K562 (cell line): ENCODE results near the gene PDF. TPM values are rescaled to one million over a fixed set of nuclear protein-coding genes. Genes with fewer than 3 reads are reported as not detected.

Experiments
- CCAR2 ChIP-seq: fragments of 200-400 bp; formaldehyde crosslinking; IDR thresholded peaks from 2 replicates; pipeline ENCODE4 v1.6.1; 2017; ENCODE audit warnings: mild to moderate bottlenecking, low read depth, low read length
- CCNT2 ChIP-seq: IDR thresholded peaks from 2 replicates; pipeline ENCODE4 v1.6.1; 2011; ENCODE audit warnings: borderline replicate concordance, low read depth, mild to moderate bottlenecking, moderate library complexity, mixed read lengths, low read length; ENCODE audit not compliant: insufficient read length; ENCODE audit errors: extremely low read depth
- CHD1 ChIP-seq: fragments of 200-600 bp; sonication (generic); IDR thresholded peaks from one replicate; pipeline ENCODE4 v1.6.1; 2012; ENCODE audit warnings: mild to moderate bottlenecking, moderate library complexity, low read length, inconsistent platforms
- GATAD2A ChIP-seq: fragments of 450-650 bp; IDR thresholded peaks from 2 replicates; pipeline ENCODE4 v1.6.1; 2017
- HLTF ChIP-seq: fragments of 450-650 bp; IDR thresholded peaks from 2 replicates; pipeline ENCODE4 v1.6.1; 2016
- HMG20A ChIP-seq: fragments of 450-650 bp; formaldehyde crosslinking; conservative IDR thresholded peaks from 2 replicates; pipeline ENCODE4 v1.4.0; 2020; ENCODE audit warnings: mild to moderate bottlenecking, mixed read lengths
- HOXB6 ChIP-seq: fragments of 250-450 bp; sonication (Bioruptor Pico); IDR thresholded peaks from 2 replicates; pipeline ENCODE4 v1.5.1; 2022; ENCODE audit warnings: mild to moderate bottlenecking, borderline replicate concordance
- ILF3 ChIP-seq: fragments of 450-650 bp; IDR thresholded peaks from 2 replicates; pipeline ENCODE4 v1.6.1; 2018; ENCODE audit warnings: antibody characterized with exemption, mild to moderate bottlenecking, moderate library complexity, borderline replicate concordance
- KDM4B ChIP-seq, 2 experiments: fragments of 450-650 bp in 1 of 2; sonication (generic) in 1 of 2; IDR thresholded peaks; 2 replicates each; pipeline ENCODE4 v1.6.1; 2016 to 2017; ENCODE audit warnings: borderline replicate concordance in 2 of 2, antibody characterized with exemption in 1 of 2, low read depth in 1 of 2, mild to moderate bottlenecking in 1 of 2
- MCM3 ChIP-seq: fragments of 450-650 bp; IDR thresholded peaks from 2 replicates; pipeline ENCODE4 v1.6.1; 2016
- MEF2D ChIP-seq: conservative IDR thresholded peaks from 2 replicates; pipeline ENCODE4 v1.6.1; 2016; ENCODE audit warnings: low read depth, missing genetic modification characterization, missing compliant biosample characterization
- NRF1 ChIP-seq, 2 experiments: fragments of 450-650 bp; IDR thresholded peaks in 1 of 2; conservative IDR thresholded peaks in 1 of 2; 2 replicates each; pipeline ENCODE4 v1.6.1; 2014; ENCODE audit warnings: mild to moderate bottlenecking in 2 of 2
- PHF20 ChIP-seq: fragments of 450-650 bp; IDR thresholded peaks from 2 replicates; pipeline ENCODE4 v1.6.1; 2018; ENCODE audit not compliant: partially characterized antibody
- RFX5 ChIP-seq: IDR thresholded peaks from 2 replicates; pipeline ENCODE4 v1.6.1; 2011; ENCODE audit warnings: low read depth, mild to moderate bottlenecking, improper control_type of control experiment, low read length
- TAL1 ChIP-seq: fragments of 450-650 bp; IDR thresholded peaks from 2 replicates; pipeline ENCODE4 v1.6.1; 2016; ENCODE audit warnings: mild to moderate bottlenecking
- TFAM ChIP-seq: fragments of 250-450 bp; sonication (Bioruptor Pico); conservative IDR thresholded peaks from 2 replicates; pipeline ENCODE4 v1.5.0; 2021; ENCODE audit warnings: mild to moderate bottlenecking, moderate library complexity
- TOE1 ChIP-seq, 2 experiments: fragments of 450-650 bp in 1 of 2; sonication (generic) in 1 of 2; formaldehyde crosslinking in 1 of 2; IDR thresholded peaks; 2 replicates each; pipeline versions ENCODE4 v1.7.1 to v1.8.0; 2016 to 2022; ENCODE audit warnings: borderline replicate concordance in 2 of 2, mild to moderate bottlenecking in 2 of 2, antibody characterized with exemption in 1 of 2, inconsistent platforms in 1 of 2, low read depth in 1 of 2, missing genetic modification reagents in 1 of 2, moderate library complexity in 1 of 2
- ZNF41 ChIP-seq: fragments of 250-450 bp; sonication (Bioruptor Pico); conservative IDR thresholded peaks from 2 replicates; pipeline ENCODE4 v1.4.0; 2020; ENCODE audit warnings: mild to moderate bottlenecking
- ZNF639 ChIP-seq, 2 experiments: fragments of 200-800 bp in 1 of 2; sonication (Bioruptor generic) in 1 of 2; sonication (generic) in 1 of 2; formaldehyde crosslinking in 1 of 2; IDR thresholded peaks in 1 of 2; conservative IDR thresholded peaks in 1 of 2; 2 replicates each; pipeline versions ENCODE4 v1.5.0 to v1.6.1; 2016 to 2020; ENCODE audit warnings: missing compliant biosample characterization in 1 of 2, missing genetic modification characterization in 1 of 2, missing genetic modification reagents in 1 of 2
- polyA plus RNA-seq, 8 experiments: library from polyadenylated mRNA; depleted of rRNA in 4 of 8; stranded (reverse) in 5 of 8; unstranded in 3 of 8; fragments of >200 nt; fragmentation: Nextera tagmentation in 2 of 8; fragmentation: Illumina TruSeq in 1 of 8; extraction: Ambion mirVana in 2 of 8; extraction: Trizol in 1 of 8; gene quantifications; 2 replicates each; pipeline versions ENCODE4 v1.2.1 to v1.2.3, GENCODE V29; 2011 to 2014; ENCODE audit warnings: inconsistent platforms in 1 of 8, missing spikeins in 1 of 8
- total RNA-seq, 7 experiments: library from RNA; depleted of rRNA in 6 of 7; stranded (reverse); fragments of >200 nt in 6 of 7; fragmentation: Illumina TruSeq in 2 of 7; extraction: Trizol in 2 of 7; gene quantifications; 2 replicates each; pipeline versions ENCODE4 v1.2.1 to v1.2.3, GENCODE V29; 2011 to 2021; ENCODE audit warnings: low replicate concordance in 1 of 7
- TF ChIP-seq, protein P1 (sequence below): sonication (generic); formaldehyde crosslinking; IDR thresholded peaks from 2 replicates; pipeline ENCODE4 v1.8.1; 2023; ENCODE audit warnings: missing genetic modification reagents, mild to moderate bottlenecking, borderline replicate concordance

PDF gene
- total and polyA plus RNA-seq, 9 of the 15 experiments (the other 6 are each of a cell fraction or from before 2014, with no cell fraction given), result 0.15 to 72.4 (median 5.6) TPM

DNA sequence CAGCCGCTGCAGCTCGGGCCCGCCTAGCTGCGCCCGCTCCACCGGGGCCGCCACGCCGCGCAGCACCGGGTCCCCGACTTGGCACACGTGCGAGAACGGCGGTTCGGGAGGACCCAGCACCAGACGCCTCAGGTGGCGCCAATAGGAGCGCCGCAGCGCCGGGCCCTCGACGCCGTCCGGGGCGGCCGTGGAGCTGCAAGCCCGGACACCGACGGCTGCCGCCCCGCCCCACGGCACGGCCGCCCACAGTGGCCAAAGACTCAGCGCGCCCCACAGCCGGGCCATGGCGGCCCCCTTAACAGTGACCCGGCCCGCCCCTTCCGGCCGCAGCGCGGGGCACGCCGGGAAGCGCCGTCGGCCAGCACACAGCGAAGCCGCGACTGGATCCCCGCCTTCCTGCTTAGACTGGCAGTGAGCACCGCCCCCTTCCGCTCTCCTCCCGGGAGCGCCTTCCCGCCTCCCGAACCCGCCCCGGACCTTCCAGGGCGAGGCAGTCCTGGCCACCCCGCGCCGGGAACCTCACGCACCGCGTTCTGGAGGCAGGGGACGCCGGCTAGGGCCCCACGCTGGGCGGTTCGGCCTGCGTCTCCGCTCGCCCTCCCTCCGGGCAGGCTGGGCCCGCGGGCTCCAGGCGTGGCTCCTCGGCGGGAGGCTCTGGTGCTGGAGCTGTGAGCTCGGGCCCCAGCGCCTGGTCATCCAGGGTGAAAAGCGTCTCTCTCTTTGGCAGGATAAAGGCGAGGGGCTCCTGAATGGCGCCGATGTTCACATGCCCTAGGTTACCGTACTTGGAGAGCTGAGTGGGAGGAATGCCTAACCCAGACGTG, at the start of gene PDF (continued):
- TF ChIP-seq NRF1 (conservative IDR thresholded peaks at IDR 0.05 in 1 of 2, IDR thresholded peaks at IDR 0.05 in 1 of 2), result peak; percentile 71 to 75
- peak; percentile 92; the same call in 1 of the 2 replicates for TF ChIP-seq ILF3
- TF ChIP-seq TOE1 (IDR thresholded peaks at IDR 0.05; ENCODE audit: borderline replicate concordance), result no peak
- TF ChIP-seq TOE1 (CRISPR knock-in tag; IDR thresholded peaks at IDR 0.05; ENCODE audit: borderline replicate concordance, low read depth), result no peak
- TF ChIP-seq MCM3, result no peak
- no peak for TF ChIP-seq RFX5
- TF ChIP-seq PHF20, result peak; percentile 80
- no peak; the same call in 1 of the 2 replicates for TF ChIP-seq GATAD2A
- TF ChIP-seq HMG20A (CRISPR knock-in tag), result no peak
- no peak for TF ChIP-seq MEF2D (tag)
- peak; percentile 95 for TF ChIP-seq CCNT2
- peak in 1 of 2 experiments; percentile 73; a peak in 2 of 4 replicates for TF ChIP-seq KDM4B (IDR thresholded peaks at IDR 0.05; ENCODE audit: borderline replicate concordance in 2 of 2, low read depth in 1 of 2)
- TF ChIP-seq CHD1, result no peak
- no peak for TF ChIP-seq HLTF
- TF ChIP-seq, protein P1, sequence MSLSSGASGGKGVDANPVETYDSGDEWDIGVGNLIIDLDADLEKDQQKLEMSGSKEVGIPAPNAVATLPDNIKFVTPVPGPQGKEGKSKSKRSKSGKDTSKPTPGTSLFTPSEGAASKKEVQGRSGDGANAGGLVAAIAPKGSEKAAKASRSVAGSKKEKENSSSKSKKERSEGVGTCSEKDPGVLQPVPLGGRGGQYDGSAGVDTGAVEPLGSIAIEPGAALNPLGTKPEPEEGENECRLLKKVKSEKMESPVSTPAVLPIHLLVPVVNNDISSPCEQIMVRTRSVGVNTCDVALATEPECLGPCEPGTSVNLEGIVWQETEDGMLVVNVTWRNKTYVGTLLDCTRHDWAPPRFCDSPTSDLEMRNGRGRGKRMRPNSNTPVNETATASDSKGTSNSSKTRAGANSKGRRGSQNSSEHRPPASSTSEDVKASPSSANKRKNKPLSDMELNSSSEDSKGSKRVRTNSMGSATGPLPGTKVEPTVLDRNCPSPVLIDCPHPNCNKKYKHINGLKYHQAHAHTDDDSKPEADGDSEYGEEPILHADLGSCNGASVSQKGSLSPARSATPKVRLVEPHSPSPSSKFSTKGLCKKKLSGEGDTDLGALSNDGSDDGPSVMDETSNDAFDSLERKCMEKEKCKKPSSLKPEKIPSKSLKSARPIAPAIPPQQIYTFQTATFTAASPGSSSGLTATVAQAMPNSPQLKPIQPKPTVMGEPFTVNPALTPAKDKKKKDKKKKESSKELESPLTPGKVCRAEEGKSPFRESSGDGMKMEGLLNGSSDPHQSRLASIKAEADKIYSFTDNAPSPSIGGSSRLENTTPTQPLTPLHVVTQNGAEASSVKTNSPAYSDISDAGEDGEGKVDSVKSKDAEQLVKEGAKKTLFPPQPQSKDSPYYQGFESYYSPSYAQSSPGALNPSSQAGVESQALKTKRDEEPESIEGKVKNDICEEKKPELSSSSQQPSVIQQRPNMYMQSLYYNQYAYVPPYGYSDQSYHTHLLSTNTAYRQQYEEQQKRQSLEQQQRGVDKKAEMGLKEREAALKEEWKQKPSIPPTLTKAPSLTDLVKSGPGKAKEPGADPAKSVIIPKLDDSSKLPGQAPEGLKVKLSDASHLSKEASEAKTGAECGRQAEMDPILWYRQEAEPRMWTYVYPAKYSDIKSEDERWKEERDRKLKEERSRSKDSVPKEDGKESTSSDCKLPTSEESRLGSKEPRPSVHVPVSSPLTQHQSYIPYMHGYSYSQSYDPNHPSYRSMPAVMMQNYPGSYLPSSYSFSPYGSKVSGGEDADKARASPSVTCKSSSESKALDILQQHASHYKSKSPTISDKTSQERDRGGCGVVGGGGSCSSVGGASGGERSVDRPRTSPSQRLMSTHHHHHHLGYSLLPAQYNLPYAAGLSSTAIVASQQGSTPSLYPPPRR (CRISPR knock-in tag), result no peak
- TF ChIP-seq ZNF639 (CRISPR knock-in tag; conservative IDR thresholded peaks at IDR 0.05 in 1 of 2, IDR thresholded peaks at IDR 0.05 in 1 of 2), result peak in 1 of 2 experiments; percentile 89; a peak in 2 of 4 replicates
- no peak for TF ChIP-seq TFAM (CRISPR knock-in tag)
- no peak for TF ChIP-seq CCAR2
- no peak for TF ChIP-seq TAL1
- TF ChIP-seq ZNF41, result no peak
- no peak for TF ChIP-seq HOXB6 (CRISPR knock-in tag)
